Heart left ventricle (tissue), 13 donors: Measurements from ENCODE around the gene NTRK3.

Source experiments
- POLR2A ChIP-seq, 2 donors: fragments of 450-650 bp; IDR thresholded peaks; one replicate each; pipeline ENCODE4 v1.6.1; 2017; ENCODE audit warnings: antibody characterized with exemption in 2 of 2, mild to moderate bottlenecking in 2 of 2, moderate library complexity in 2 of 2
- TF ChIP-seq, protein P1 (sequence below), 12 donors: fragments of 200-600 bp; sonication (generic) in 4 of 12; IDR thresholded peaks; one replicate each; pipeline versions ENCODE4 v1.5.0 to v1.8.0; 2018 to 2022; ENCODE audit warnings: antibody characterized with exemption in 12 of 12, mild to moderate bottlenecking in 5 of 12
- donor health status: ischemic (EF 13 %, LVEDD 7.1; RV severe dilation, severe dysfunction).
- donor health status: DM: no; HTN: yes; CAD: no.
- donor health status: DM: no; HTN: no; CAD: no.
- donor health status: ischemic (EF 25% LVEDD 6.9; RV normal size, moderate dysfunction).
- donor health status: ischemic (EF 25% LVEDD 5.7; RV mildly dilated, moderate dysfunction).
- donor health status: ischemic (EF 35%, LVEDD 5.7; RV mildly dilated, moderate dysfunction).
- donor health status: nonischemic (EF 11% LVEDD 7.7; RV severe dilation, severe dysfunction).
- donor health status: DM: yes; HTN: yes; CAD: no.
- donor health status: PGD.
- donor health status: ischemic (EF 29% LVEDD 5.4; RV normal size, mild dysfunction).
- donor health status: nonischemic (EF 23%, LVEDD 6.1; RV moderate dilation, normal function).

DNA sequence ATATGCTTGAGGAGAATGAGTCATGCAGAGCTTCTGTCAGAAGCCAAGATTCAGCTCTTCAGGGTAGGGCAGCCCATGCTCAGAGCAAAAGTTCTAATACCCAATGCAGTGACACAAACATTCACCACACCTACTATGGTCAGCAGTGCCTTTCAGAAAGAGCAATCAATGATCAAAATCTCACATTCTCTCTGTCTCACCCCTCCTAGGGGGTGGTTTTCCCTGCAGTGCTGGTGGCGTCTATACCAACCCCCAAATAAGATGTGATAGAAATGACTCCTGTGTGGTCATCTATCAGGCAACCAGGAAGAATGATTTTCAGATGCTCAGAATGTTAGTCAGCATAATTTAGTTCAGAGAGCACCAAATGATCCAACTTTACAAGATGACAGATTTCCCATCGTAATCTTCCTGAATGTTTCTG, 385.3 kb downstream of the NTRK3 start:
- TF ChIP-seq, protein P1, sequence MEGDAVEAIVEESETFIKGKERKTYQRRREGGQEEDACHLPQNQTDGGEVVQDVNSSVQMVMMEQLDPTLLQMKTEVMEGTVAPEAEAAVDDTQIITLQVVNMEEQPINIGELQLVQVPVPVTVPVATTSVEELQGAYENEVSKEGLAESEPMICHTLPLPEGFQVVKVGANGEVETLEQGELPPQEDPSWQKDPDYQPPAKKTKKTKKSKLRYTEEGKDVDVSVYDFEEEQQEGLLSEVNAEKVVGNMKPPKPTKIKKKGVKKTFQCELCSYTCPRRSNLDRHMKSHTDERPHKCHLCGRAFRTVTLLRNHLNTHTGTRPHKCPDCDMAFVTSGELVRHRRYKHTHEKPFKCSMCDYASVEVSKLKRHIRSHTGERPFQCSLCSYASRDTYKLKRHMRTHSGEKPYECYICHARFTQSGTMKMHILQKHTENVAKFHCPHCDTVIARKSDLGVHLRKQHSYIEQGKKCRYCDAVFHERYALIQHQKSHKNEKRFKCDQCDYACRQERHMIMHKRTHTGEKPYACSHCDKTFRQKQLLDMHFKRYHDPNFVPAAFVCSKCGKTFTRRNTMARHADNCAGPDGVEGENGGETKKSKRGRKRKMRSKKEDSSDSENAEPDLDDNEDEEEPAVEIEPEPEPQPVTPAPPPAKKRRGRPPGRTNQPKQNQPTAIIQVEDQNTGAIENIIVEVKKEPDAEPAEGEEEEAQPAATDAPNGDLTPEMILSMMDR (IDR thresholded peaks at IDR 0.05) = no peak
- no peak for TF ChIP-seq POLR2A (IDR thresholded peaks at IDR 0.05)
